H1 (cell line): ENCODE measurements around the gene RADX. TPM values are rescaled to one million over a fixed set of nuclear protein-coding genes. Genes with fewer than 3 reads are reported as not detected.

Source experiments
- CTCF ChIA-PET: fragments of 300-600 bp; sonication (Branson Sonifier 250); formaldehyde crosslinking; loops from one replicate; lab custom pipeline; 2021; ENCODE audit not compliant: partially characterized antibody; lab: Charles Lee
- POLR2A ChIA-PET: fragments of 300-600 bp; sonication (Branson Sonifier 250); formaldehyde crosslinking; loops from one replicate; lab custom pipeline; 2021; ENCODE audit warnings: inconsistent platforms; ENCODE audit not compliant: partially characterized antibody; lab: Charles Lee
- DNase-seq, 2 experiments: peaks; one replicate each; pipeline versions ENCODE4 v3.0.0 to v3.0.0-alpha.2; 2010 to 2022; ENCODE audit warnings: low spot score in 2 of 2, low read depth in 1 of 2, mixed read lengths in 1 of 2
- FAIRE-seq: peaks from 2 replicates; lab custom pipeline; 2011; peaks lifted over from hg19 to GRCh38; lab: Jason Lieb, UNC
- H2AFZ ChIP-seq: 2 replicates; pipeline ENCODE4 v1.8.1; 2012; ENCODE audit warnings: low read length, inconsistent platforms
- H2AK5ac ChIP-seq: 2 replicates; pipeline ENCODE4 v1.6.1; 2013; ENCODE audit warnings: low read depth, low read length
- H2BK120ac ChIP-seq: replicated peaks from 2 replicates; pipeline ENCODE3; 2013; ENCODE audit warnings: low read depth, low read length, inconsistent platforms
- H2BK12ac ChIP-seq: 2 replicates; pipeline ENCODE4 v1.6.1; 2013; ENCODE audit warnings: low read depth, low read length
- H2BK15ac ChIP-seq: 2 replicates; pipeline ENCODE4 v1.6.1; 2013; ENCODE audit warnings: low read length
- H2BK20ac ChIP-seq: 2 replicates; pipeline ENCODE4 v1.6.1; 2013; ENCODE audit warnings: low read length
- H2BK5ac ChIP-seq: 2 replicates; pipeline ENCODE4 v1.6.1; 2013; ENCODE audit warnings: low read depth, low read length
- H3K14ac ChIP-seq: 2 replicates; pipeline ENCODE4 v1.6.1; 2013; ENCODE audit warnings: inconsistent platforms; ENCODE audit not compliant: insufficient read length
- H3K18ac ChIP-seq: 2 replicates; pipeline ENCODE4 v1.6.1; 2013; ENCODE audit warnings: low read length; ENCODE audit errors: extremely low read depth
- H3K23ac ChIP-seq: 2 replicates; pipeline ENCODE4 v1.6.1; 2013; ENCODE audit warnings: inconsistent platforms; ENCODE audit not compliant: insufficient read length
- H3K23me2 ChIP-seq: 2 replicates; pipeline ENCODE4 v1.6.1; 2013; ENCODE audit warnings: low read depth, low read length
- H3K27ac ChIP-seq: 2 replicates; pipeline ENCODE4 v1.6.1; 2011; ENCODE audit warnings: low read depth, low read length, inconsistent platforms
- H3K27me3 ChIP-seq, 4 experiments: replicated peaks in 1 of 4; 1 replicate in 1 of 4; 2 replicates in 3 of 4; pipeline versions ENCODE4 v1.6.1 to v1.8.1; 2011 to 2013; ENCODE audit warnings: low read length in 3 of 4, mild to moderate bottlenecking in 3 of 4, inconsistent platforms in 2 of 4, mixed read lengths in 2 of 4, moderate library complexity in 1 of 4; ENCODE audit not compliant: control insufficient read depth in 3 of 4, insufficient read depth in 3 of 4; ENCODE audit errors: extremely low read depth in 1 of 4
- H3K36me3 ChIP-seq, 4 experiments: 2 replicates each; pipeline versions ENCODE4 v1.6.1 to v1.8.1; 2011 to 2013; ENCODE audit warnings: mild to moderate bottlenecking in 4 of 4, low read length in 3 of 4, moderate library complexity in 2 of 4, control low read depth in 1 of 4, inconsistent platforms in 1 of 4; ENCODE audit not compliant: insufficient read depth in 4 of 4, control insufficient read depth in 2 of 4
- H3K4ac ChIP-seq: replicated peaks from 2 replicates; pipeline ENCODE3; 2013; ENCODE audit warnings: low read length, low read depth, mixed read lengths, inconsistent platforms; ENCODE audit not compliant: insufficient read length
- H3K4me1 ChIP-seq, 4 experiments: replicated peaks in 1 of 4; 1 replicate in 1 of 4; 2 replicates in 3 of 4; pipeline versions ENCODE4 v1.6.1 to v1.8.1; 2011 to 2013; ENCODE audit warnings: low read length in 3 of 4, inconsistent platforms in 2 of 4, mixed read lengths in 1 of 4; ENCODE audit not compliant: insufficient read depth in 4 of 4, control insufficient read depth in 3 of 4
- H3K4me2 ChIP-seq, 2 experiments: 2 replicates each; pipeline versions ENCODE4 v1.6.1 to v1.8.1; 2011 to 2013; ENCODE audit warnings: low read depth in 2 of 2, low read length in 2 of 2, control low read depth in 1 of 2, inconsistent platforms in 1 of 2, mild to moderate bottlenecking in 1 of 2; ENCODE audit not compliant: insufficient read depth in 1 of 2
- H3K4me3 ChIP-seq, 4 experiments: fragments of 200-600, 300-600 bp in 1 of 4; sonication (generic), shearing (Covaris generic), sonication (Bioruptor Twin) in 1 of 4; 2 replicates each; pipeline versions ENCODE4 v1.5.1 to v1.8.1; 2011 to 2016; ENCODE audit warnings: low read length in 4 of 4, low read depth in 3 of 4, control low read depth in 2 of 4, inconsistent platforms in 2 of 4, mild to moderate bottlenecking in 2 of 4, mixed read lengths in 1 of 4, moderate library complexity in 1 of 4; ENCODE audit not compliant: insufficient read depth in 2 of 4; ENCODE audit errors: extremely low read depth in 1 of 4
- H3K56ac ChIP-seq: replicated peaks from 2 replicates; pipeline ENCODE3; 2013; ENCODE audit warnings: low read depth, mild to moderate bottlenecking, mixed read lengths, low read length, inconsistent platforms; ENCODE audit not compliant: insufficient read length
- H3K79me1 ChIP-seq: 2 replicates; pipeline ENCODE4 v1.6.1; 2013; ENCODE audit warnings: low read depth, low read length, control low read depth
- H3K79me2 ChIP-seq, 2 experiments: 2 replicates each; pipeline versions ENCODE4 v1.6.1 to v1.8.1; 2012 to 2013; ENCODE audit warnings: low read length in 2 of 2, mild to moderate bottlenecking in 2 of 2, inconsistent platforms in 1 of 2; ENCODE audit not compliant: insufficient read depth in 2 of 2, control insufficient read depth in 1 of 2
- H3K9ac ChIP-seq, 4 experiments: replicated peaks in 1 of 4; 1 replicate in 1 of 4; 2 replicates in 3 of 4; pipeline versions ENCODE4 v1.6.1 to v1.8.1; 2011 to 2013; ENCODE audit warnings: low read depth in 3 of 4, low read length in 3 of 4, control low read depth in 2 of 4, mild to moderate bottlenecking in 2 of 4, moderate library complexity in 2 of 4, inconsistent platforms in 1 of 4; ENCODE audit errors: extremely low read depth in 1 of 4
- H3K9me3 ChIP-seq, 2 experiments: 2 replicates each; pipeline versions ENCODE4 v1.6.1 to v1.8.1; 2012 to 2013; ENCODE audit warnings: mild to moderate bottlenecking in 2 of 2, moderate library complexity in 2 of 2, control low read depth in 1 of 2, inconsistent platforms in 1 of 2, low read depth in 1 of 2, low read length in 1 of 2, mixed read lengths in 1 of 2; ENCODE audit not compliant: insufficient read depth in 2 of 2
- H4K20me1 ChIP-seq, 2 experiments: replicated peaks in 1 of 2; 2 replicates each; pipeline versions ENCODE3 to v1.8.1; 2011 to 2013; ENCODE audit warnings: inconsistent platforms in 2 of 2, low read length in 2 of 2, mild to moderate bottlenecking in 1 of 2; ENCODE audit not compliant: insufficient read depth in 2 of 2, control insufficient read depth in 1 of 2
- H4K5ac ChIP-seq: 2 replicates; pipeline ENCODE4 v1.6.1; 2013; ENCODE audit warnings: low read length, low read depth, mixed read lengths, inconsistent platforms; ENCODE audit not compliant: insufficient read length
- H4K8ac ChIP-seq: 2 replicates; pipeline ENCODE4 v1.8.0; 2013; ENCODE audit warnings: mild to moderate bottlenecking, moderate library complexity, low read length, inconsistent platforms; ENCODE audit not compliant: insufficient read depth; ENCODE audit errors: extremely low read depth
- H4K91ac ChIP-seq: replicated peaks from 2 replicates; pipeline ENCODE3; 2013; ENCODE audit warnings: low read length, mixed read lengths, inconsistent platforms; ENCODE audit not compliant: insufficient read length
- CHD2 ChIP-seq: IDR thresholded peaks from 2 replicates; pipeline ENCODE4 v1.6.1; 2012; ENCODE audit warnings: low read length, improper control_type of control experiment
- EP300 ChIP-seq, 2 experiments: IDR thresholded peaks; 1 replicate in 1 of 2; 2 replicates in 1 of 2; pipeline ENCODE4 v1.6.1; 2011 to 2012; ENCODE audit warnings: low read depth in 2 of 2, low read length in 2 of 2, mild to moderate bottlenecking in 2 of 2, borderline replicate concordance in 1 of 2, inconsistent platforms in 1 of 2, moderate library complexity in 1 of 2
- FOSL1 ChIP-seq: IDR thresholded peaks from 2 replicates; pipeline ENCODE4 v1.6.1; 2011; ENCODE audit warnings: mild to moderate bottlenecking, low read depth, low read length, moderate library complexity; ENCODE audit not compliant: insufficient read depth
- GABPA ChIP-seq: IDR thresholded peaks from 2 replicates; pipeline ENCODE4 v1.6.1; 2011; ENCODE audit warnings: mild to moderate bottlenecking, low read length, moderate library complexity, borderline replicate concordance; ENCODE audit not compliant: insufficient read depth
- HDAC6 ChIP-seq: IDR thresholded peaks from one replicate; pipeline ENCODE4 v1.7.1; 2012; ENCODE audit warnings: low read depth, mild to moderate bottlenecking, inconsistent platforms, low read length, moderate library complexity
- KDM1A ChIP-seq: fragments of 200-600, 300-600 bp; sonication (generic); IDR thresholded peaks from 2 replicates; pipeline ENCODE4 v1.7.1; 2016; ENCODE audit warnings: mild to moderate bottlenecking, low read length, borderline replicate concordance
- RFX5 ChIP-seq: IDR thresholded peaks from 2 replicates; pipeline ENCODE4 v1.6.1; 2011; ENCODE audit warnings: low read depth, low read length, improper control_type of control experiment, borderline replicate concordance
- RNF2 ChIP-seq: fragments of 200-900, 300-1000 bp; sonication (generic); IDR thresholded peaks from 2 replicates; pipeline ENCODE4 v1.7.1; 2016; ENCODE audit warnings: borderline replicate concordance, low read depth, mild to moderate bottlenecking, antibody characterized with exemption, low read length; ENCODE audit not compliant: poor library complexity, severe bottlenecking; ENCODE audit errors: missing control alignments
- RXRA ChIP-seq: IDR thresholded peaks from 2 replicates; pipeline ENCODE4 v1.6.1; 2011; ENCODE audit warnings: low read depth, mild to moderate bottlenecking, low read length, moderate library complexity; ENCODE audit not compliant: insufficient read depth
- SIN3A ChIP-seq, 2 experiments: IDR thresholded peaks in 1 of 2; conservative IDR thresholded peaks in 1 of 2; 2 replicates each; pipeline ENCODE4 v1.6.1; 2011 to 2012; ENCODE audit warnings: low read length in 2 of 2, improper control_type of control experiment in 1 of 2, low read depth in 1 of 2, mild to moderate bottlenecking in 1 of 2
- SP2 ChIP-seq: IDR thresholded peaks from 2 replicates; pipeline ENCODE4 v1.6.1; 2012; ENCODE audit warnings: mild to moderate bottlenecking, low read length, inconsistent platforms
- SRF ChIP-seq: IDR thresholded peaks from 2 replicates; pipeline ENCODE4 v1.6.1; 2011; ENCODE audit warnings: mild to moderate bottlenecking, low read depth, low read length, moderate library complexity
- TAF1 ChIP-seq: IDR thresholded peaks from 2 replicates; pipeline ENCODE4 v1.6.1; 2011; ENCODE audit warnings: mild to moderate bottlenecking, low read depth, low read length
- YY1 ChIP-seq: IDR thresholded peaks from 2 replicates; pipeline ENCODE4 v1.6.1; 2011; ENCODE audit warnings: low read depth, mild to moderate bottlenecking, low read length
- WGBS, 2 experiments: shearing (Covaris generic) in 1 of 2; methylation state at CpG; one replicate each; pipeline versions ENCODE4 v1.1.6 to v1.1.7; 2013 to 2015; ENCODE audit warnings: low lambda C conversion rate in 2 of 2, mixed read lengths in 2 of 2, inconsistent platforms in 1 of 2, low coverage in 1 of 2, missing lambda C conversion rate in 1 of 2; ENCODE audit not compliant: insufficient replicate concordance in 2 of 2, insufficient coverage in 1 of 2, insufficient read length in 1 of 2; ENCODE audit errors: extremely low coverage in 1 of 2, missing lambda C conversion rate in 1 of 2; 5-methylcytosine and 5-hydroxymethylcytosine counted together
- polyA plus RNA-seq, 7 experiments: library from polyadenylated mRNA; depleted of rRNA in 3 of 7; stranded (reverse) in 5 of 7; unstranded in 2 of 7; fragments of >200 nt in 5 of 7; fragments of 200-250 nt in 2 of 7; gene quantifications; 1 replicate in 5 of 7; 2 replicates in 1 of 7; 4 replicates in 1 of 7; pipeline versions ENCODE4 v1.2.1 to v1.2.3, GENCODE V29; 2011 to 2013; ENCODE audit warnings: missing spikeins in 2 of 7, mixed read lengths in 2 of 7
- total RNA-seq: library from RNA; stranded (reverse); fragmentation: NEBNext Ultra II Directional; extraction: Animal tissue kit (Norgen Biotek cat#: 25700); gene quantifications from 2 replicates; pipeline ENCODE4 v1.2.1, GENCODE V29; 2021

The RADX gene
- total and polyA plus RNA-seq, 2 of the 8 experiments (the other 6 are each of a cell fraction or from before 2014, with no cell fraction given), result 1.7 to 4.5 TPM

DNA sequence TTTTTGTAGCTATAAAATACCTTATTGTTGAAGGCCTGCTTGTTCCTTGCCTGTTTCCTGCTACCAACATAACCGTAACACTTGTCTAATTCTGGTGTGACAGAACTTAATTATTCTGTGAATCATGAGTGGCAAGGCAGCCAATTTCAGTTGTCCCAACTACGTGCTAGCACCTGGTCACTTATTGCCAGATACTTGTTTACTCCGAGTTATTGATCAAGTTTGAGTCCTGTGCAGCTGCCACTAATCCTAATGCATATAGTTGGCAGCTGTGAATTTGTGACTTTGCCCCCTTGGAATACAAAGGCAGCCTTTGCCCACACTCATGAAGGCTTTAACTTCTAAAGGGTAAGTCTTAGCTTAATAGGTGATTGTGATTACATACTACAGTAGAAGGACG, 106.9 kb downstream of the RADX start:
- Histone ChIP-seq H2BK20ac (no peak overlapping the region), H3K79me2 (no peaks in the 10 kb centered on the region), H4K8ac (no peak overlapping the region), H2BK5ac (no peak overlapping the region), H4K5ac (no peak overlapping the region), H3K4me1 (no peaks in the 10 kb centered on the region), H2BK120ac (no peak overlapping the region), H3K4me2 (no peak overlapping the region), H4K20me1 (no peaks in the 10 kb centered on the region), H3K18ac (no peak overlapping the region), H3K4me3 (no peak overlapping the region), H3K9ac (no peak overlapping the region), H3K56ac (no peak overlapping the region), H3K36me3 (no peaks in the 10 kb centered on the region), H2AK5ac (no peak overlapping the region), H3K14ac (no peak overlapping the region), H3K27me3 (no peaks in the 10 kb centered on the region), H2BK15ac (no peak overlapping the region), H2AFZ (no peak overlapping the region), H2BK12ac (no peak overlapping the region), H4K91ac (no peak overlapping the region), H3K79me1 (no peaks in the 10 kb centered on the region), H3K23ac (no peak overlapping the region), H3K23me2 (no peaks in the 10 kb centered on the region), H3K4ac (no peak overlapping the region), H3K9me3 (no peaks in the 10 kb centered on the region), H3K27ac (no peak overlapping the region)
- POLR2A ChIA-PET, result no interaction called here
- FAIRE-seq, result no peak
- 91% methylated on average over 4 of the region's 4 CpGs; no CpG with 5 or more reads in 1 of the 2 experiments for WGBS, 2 experiments
- no peak for DNase-seq
- CTCF ChIA-PET, result interaction anchor here (1.2 kb wide), 1 partner anchor 17 kb away, joined by 3 read pairs; no protein-coding TSS in a partner anchor
- TF ChIP-seq RXRA (no peak), EP300 (IDR thresholded peaks at IDR 0.05; ENCODE audit: borderline replicate concordance in 1 of 2, low read depth in 2 of 2, low read length in 2 of 2) (no peak), GABPA (no peak), YY1 (no peak), KDM1A (no peak), RFX5 (no peak), TAF1 (no peak), CHD2 (no peak), HDAC6 (no peak), RNF2 (no peak), FOSL1 (no peak), SRF (no peak), SP2 (no peak), SIN3A (conservative IDR thresholded peaks at IDR 0.05 in 1 of 2, IDR thresholded peaks at IDR 0.05 in 1 of 2; ENCODE audit: low read depth in 1 of 2, low read length in 2 of 2) (no peak)
